ENCODE results near the gene SLC34A1.
"Not testable (repeated sequence)": the region's sequence is repeated elsewhere in the genome, so short reads cannot be mapped to it uniquely, and the experiment has no call there.

Gene SLC34A1

GRCh38 chr5:177410575-177410974, 26.3 kb downstream of the SLC34A1 start:
- H3K27ac ChIP-seq = no peak overlapping the region
- TF ChIP-seq CTCF (IDR thresholded peaks at IDR 0.05) (no peak), ZFX (IDR thresholded peaks at IDR 0.05; ENCODE audit: borderline replicate concordance) (no peak)

GRCh38 chr5:177412603-177413233, 28.5 kb downstream of the SLC34A1 start:
- TF ChIP-seq ZFX (IDR thresholded peaks at IDR 0.05; ENCODE audit: borderline replicate concordance) (no peak), CTCF (IDR thresholded peaks at IDR 0.05) (no peak)
- H3K27ac ChIP-seq = no peak overlapping the region

GRCh38 chr5:177414481-177414880, 30.2 kb downstream of the SLC34A1 start:
- no peak overlapping the region for H3K27ac ChIP-seq
- TF ChIP-seq ZFX (IDR thresholded peaks at IDR 0.05; ENCODE audit: borderline replicate concordance) (no peak), CTCF (IDR thresholded peaks at IDR 0.05) (no peak)

- H3K27ac ChIP-seq = not testable (repeated sequence)
Measured at GRCh38 chr5:177417081-177417480, 32.8 kb downstream of the SLC34A1 start.

- TF ChIP-seq CTCF (IDR thresholded peaks at IDR 0.05) = no peak
- no peak for TF ChIP-seq ZFX (IDR thresholded peaks at IDR 0.05; ENCODE audit: borderline replicate concordance)
Measured at GRCh38 chr5:177419046-177419445, 34.8 kb downstream of the SLC34A1 start.

GRCh38 chr5:177420472-177420871, 36.2 kb downstream of the SLC34A1 start:
- not testable (repeated sequence) for H3K27ac ChIP-seq

More at GRCh38 chr5:177419046-177419445, 34.8 kb downstream of the SLC34A1 start:
- no peak overlapping the region for H3K27ac ChIP-seq

- no peak overlapping the region for H3K27ac ChIP-seq
- TF ChIP-seq ZFX (IDR thresholded peaks at IDR 0.05; ENCODE audit: borderline replicate concordance) = no peak
- no peak for TF ChIP-seq CTCF (IDR thresholded peaks at IDR 0.05)
Measured at GRCh38 chr5:177421062-177421798, 37.0 kb downstream of the SLC34A1 start.

GRCh38 chr5:177423671-177424070, 39.4 kb downstream of the SLC34A1 start:
- TF ChIP-seq CTCF (IDR thresholded peaks at IDR 0.05) = no peak
- no peak for TF ChIP-seq ZFX (IDR thresholded peaks at IDR 0.05; ENCODE audit: borderline replicate concordance)

More at GRCh38 chr5:177423671-177424070, 39.4 kb downstream of the SLC34A1 start:
- no peak overlapping the region for H3K27ac ChIP-seq

Measured in 22Rv1 (cell line).